ENCODE results near the gene NTRK3.

GRCh38 chr15:88032787-88033186, 223.8 kb downstream of the NTRK3 start:
- no peak for TF ChIP-seq POLR2A (IDR thresholded peaks at IDR 0.05)
- no peak for TF ChIP-seq CTCF (IDR thresholded peaks at IDR 0.05 in 8 of 11, conservative IDR thresholded peaks at IDR 0.05 in 3 of 11)
